H1 (cell line): ENCODE results near the gene ADGRF5. TPM values are rescaled to one million over a fixed set of nuclear protein-coding genes. Genes with fewer than 3 reads are reported as not detected.

Experiments
- CTCF ChIA-PET: fragments of 300-600 bp; sonication (Branson Sonifier 250); formaldehyde crosslinking; loops from one replicate; lab custom pipeline; 2021; ENCODE audit not compliant: partially characterized antibody; lab: Charles Lee
- POLR2A ChIA-PET: fragments of 300-600 bp; sonication (Branson Sonifier 250); formaldehyde crosslinking; loops from one replicate; lab custom pipeline; 2021; ENCODE audit warnings: inconsistent platforms; ENCODE audit not compliant: partially characterized antibody; lab: Charles Lee
- DNase-seq, 2 experiments: peaks; one replicate each; pipeline versions ENCODE4 v3.0.0 to v3.0.0-alpha.2; 2010 to 2022; ENCODE audit warnings: low spot score in 2 of 2, low read depth in 1 of 2, mixed read lengths in 1 of 2
- FAIRE-seq: peaks from 2 replicates; lab custom pipeline; 2011; peaks lifted over from hg19 to GRCh38; lab: Jason Lieb, UNC
- H2AFZ ChIP-seq: 2 replicates; pipeline ENCODE4 v1.8.1; 2012; ENCODE audit warnings: low read length, inconsistent platforms
- H2AK5ac ChIP-seq: 2 replicates; pipeline ENCODE4 v1.6.1; 2013; ENCODE audit warnings: low read depth, low read length
- H2BK120ac ChIP-seq: replicated peaks from 2 replicates; pipeline ENCODE3; 2013; ENCODE audit warnings: low read depth, low read length, inconsistent platforms
- H2BK12ac ChIP-seq: 2 replicates; pipeline ENCODE4 v1.6.1; 2013; ENCODE audit warnings: low read depth, low read length
- H2BK15ac ChIP-seq: 2 replicates; pipeline ENCODE4 v1.6.1; 2013; ENCODE audit warnings: low read length
- H2BK20ac ChIP-seq: 2 replicates; pipeline ENCODE4 v1.6.1; 2013; ENCODE audit warnings: low read length
- H2BK5ac ChIP-seq: 2 replicates; pipeline ENCODE4 v1.6.1; 2013; ENCODE audit warnings: low read depth, low read length
- H3K14ac ChIP-seq: 2 replicates; pipeline ENCODE4 v1.6.1; 2013; ENCODE audit warnings: inconsistent platforms; ENCODE audit not compliant: insufficient read length
- H3K18ac ChIP-seq: 2 replicates; pipeline ENCODE4 v1.6.1; 2013; ENCODE audit warnings: low read length; ENCODE audit errors: extremely low read depth
- H3K23ac ChIP-seq: 2 replicates; pipeline ENCODE4 v1.6.1; 2013; ENCODE audit warnings: inconsistent platforms; ENCODE audit not compliant: insufficient read length
- H3K23me2 ChIP-seq: 2 replicates; pipeline ENCODE4 v1.6.1; 2013; ENCODE audit warnings: low read depth, low read length
- H3K27ac ChIP-seq: 2 replicates; pipeline ENCODE4 v1.6.1; 2011; ENCODE audit warnings: low read depth, low read length, inconsistent platforms
- H3K27me3 ChIP-seq, 4 experiments: replicated peaks in 1 of 4; 1 replicate in 1 of 4; 2 replicates in 3 of 4; pipeline versions ENCODE4 v1.6.1 to v1.8.1; 2011 to 2013; ENCODE audit warnings: low read length in 3 of 4, mild to moderate bottlenecking in 3 of 4, inconsistent platforms in 2 of 4, mixed read lengths in 2 of 4, moderate library complexity in 1 of 4; ENCODE audit not compliant: control insufficient read depth in 3 of 4, insufficient read depth in 3 of 4; ENCODE audit errors: extremely low read depth in 1 of 4
- H3K36me3 ChIP-seq, 4 experiments: 2 replicates each; pipeline versions ENCODE4 v1.6.1 to v1.8.1; 2011 to 2013; ENCODE audit warnings: mild to moderate bottlenecking in 4 of 4, low read length in 3 of 4, moderate library complexity in 2 of 4, control low read depth in 1 of 4, inconsistent platforms in 1 of 4; ENCODE audit not compliant: insufficient read depth in 4 of 4, control insufficient read depth in 2 of 4
- H3K4ac ChIP-seq: replicated peaks from 2 replicates; pipeline ENCODE3; 2013; ENCODE audit warnings: low read length, low read depth, mixed read lengths, inconsistent platforms; ENCODE audit not compliant: insufficient read length
- H3K4me1 ChIP-seq, 4 experiments: replicated peaks in 1 of 4; 1 replicate in 1 of 4; 2 replicates in 3 of 4; pipeline versions ENCODE4 v1.6.1 to v1.8.1; 2011 to 2013; ENCODE audit warnings: low read length in 3 of 4, inconsistent platforms in 2 of 4, mixed read lengths in 1 of 4; ENCODE audit not compliant: insufficient read depth in 4 of 4, control insufficient read depth in 3 of 4
- H3K4me2 ChIP-seq, 2 experiments: 2 replicates each; pipeline versions ENCODE4 v1.6.1 to v1.8.1; 2011 to 2013; ENCODE audit warnings: low read depth in 2 of 2, low read length in 2 of 2, control low read depth in 1 of 2, inconsistent platforms in 1 of 2, mild to moderate bottlenecking in 1 of 2; ENCODE audit not compliant: insufficient read depth in 1 of 2
- H3K4me3 ChIP-seq, 4 experiments: fragments of 200-600, 300-600 bp in 1 of 4; sonication (generic), shearing (Covaris generic), sonication (Bioruptor Twin) in 1 of 4; 2 replicates each; pipeline versions ENCODE4 v1.5.1 to v1.8.1; 2011 to 2016; ENCODE audit warnings: low read length in 4 of 4, low read depth in 3 of 4, control low read depth in 2 of 4, inconsistent platforms in 2 of 4, mild to moderate bottlenecking in 2 of 4, mixed read lengths in 1 of 4, moderate library complexity in 1 of 4; ENCODE audit not compliant: insufficient read depth in 2 of 4; ENCODE audit errors: extremely low read depth in 1 of 4
- H3K56ac ChIP-seq: replicated peaks from 2 replicates; pipeline ENCODE3; 2013; ENCODE audit warnings: low read depth, mild to moderate bottlenecking, mixed read lengths, low read length, inconsistent platforms; ENCODE audit not compliant: insufficient read length
- H3K79me1 ChIP-seq: 2 replicates; pipeline ENCODE4 v1.6.1; 2013; ENCODE audit warnings: low read depth, low read length, control low read depth
- H3K79me2 ChIP-seq, 2 experiments: 2 replicates each; pipeline versions ENCODE4 v1.6.1 to v1.8.1; 2012 to 2013; ENCODE audit warnings: low read length in 2 of 2, mild to moderate bottlenecking in 2 of 2, inconsistent platforms in 1 of 2; ENCODE audit not compliant: insufficient read depth in 2 of 2, control insufficient read depth in 1 of 2
- H3K9ac ChIP-seq, 4 experiments: replicated peaks in 1 of 4; 1 replicate in 1 of 4; 2 replicates in 3 of 4; pipeline versions ENCODE4 v1.6.1 to v1.8.1; 2011 to 2013; ENCODE audit warnings: low read depth in 3 of 4, low read length in 3 of 4, control low read depth in 2 of 4, mild to moderate bottlenecking in 2 of 4, moderate library complexity in 2 of 4, inconsistent platforms in 1 of 4; ENCODE audit errors: extremely low read depth in 1 of 4
- H3K9me3 ChIP-seq, 2 experiments: 2 replicates each; pipeline versions ENCODE4 v1.6.1 to v1.8.1; 2012 to 2013; ENCODE audit warnings: mild to moderate bottlenecking in 2 of 2, moderate library complexity in 2 of 2, control low read depth in 1 of 2, inconsistent platforms in 1 of 2, low read depth in 1 of 2, low read length in 1 of 2, mixed read lengths in 1 of 2; ENCODE audit not compliant: insufficient read depth in 2 of 2
- H4K20me1 ChIP-seq, 2 experiments: replicated peaks in 1 of 2; 2 replicates each; pipeline versions ENCODE3 to v1.8.1; 2011 to 2013; ENCODE audit warnings: inconsistent platforms in 2 of 2, low read length in 2 of 2, mild to moderate bottlenecking in 1 of 2; ENCODE audit not compliant: insufficient read depth in 2 of 2, control insufficient read depth in 1 of 2
- H4K5ac ChIP-seq: 2 replicates; pipeline ENCODE4 v1.6.1; 2013; ENCODE audit warnings: low read length, low read depth, mixed read lengths, inconsistent platforms; ENCODE audit not compliant: insufficient read length
- H4K8ac ChIP-seq: 2 replicates; pipeline ENCODE4 v1.8.0; 2013; ENCODE audit warnings: mild to moderate bottlenecking, moderate library complexity, low read length, inconsistent platforms; ENCODE audit not compliant: insufficient read depth; ENCODE audit errors: extremely low read depth
- H4K91ac ChIP-seq: replicated peaks from 2 replicates; pipeline ENCODE3; 2013; ENCODE audit warnings: low read length, mixed read lengths, inconsistent platforms; ENCODE audit not compliant: insufficient read length
- CBX8 ChIP-seq: fragments of 300-800, 300-1000 bp; sonication (generic); IDR thresholded peaks from 2 replicates; pipeline ENCODE4 v1.7.1; 2016; ENCODE audit warnings: low read depth, low read length, borderline replicate concordance
- EGR1 ChIP-seq: IDR thresholded peaks from 2 replicates; pipeline ENCODE4 v1.6.1; 2011; ENCODE audit warnings: low read depth, low read length, borderline replicate concordance
- NANOG ChIP-seq: IDR thresholded peaks from 2 replicates; pipeline ENCODE4 v1.6.1; 2011; ENCODE audit warnings: low read length, low read depth, mild to moderate bottlenecking, inconsistent platforms; ENCODE audit not compliant: insufficient read depth, poor library complexity, severe bottlenecking
- POLR2A ChIP-seq, 2 experiments: IDR thresholded peaks; 1 replicate in 1 of 2; 2 replicates in 1 of 2; pipeline ENCODE4 v1.6.1; 2011; ENCODE audit warnings: low read depth in 2 of 2, low read length in 2 of 2, mild to moderate bottlenecking in 2 of 2; ENCODE audit errors: control extremely low read depth in 1 of 2
- RXRA ChIP-seq: IDR thresholded peaks from 2 replicates; pipeline ENCODE4 v1.6.1; 2011; ENCODE audit warnings: low read depth, mild to moderate bottlenecking, low read length, moderate library complexity; ENCODE audit not compliant: insufficient read depth
- TAF1 ChIP-seq: IDR thresholded peaks from 2 replicates; pipeline ENCODE4 v1.6.1; 2011; ENCODE audit warnings: mild to moderate bottlenecking, low read depth, low read length
- WGBS, 2 experiments: shearing (Covaris generic) in 1 of 2; methylation state at CpG; one replicate each; pipeline versions ENCODE4 v1.1.6 to v1.1.7; 2013 to 2015; ENCODE audit warnings: low lambda C conversion rate in 2 of 2, mixed read lengths in 2 of 2, inconsistent platforms in 1 of 2, low coverage in 1 of 2, missing lambda C conversion rate in 1 of 2; ENCODE audit not compliant: insufficient replicate concordance in 2 of 2, insufficient coverage in 1 of 2, insufficient read length in 1 of 2; ENCODE audit errors: extremely low coverage in 1 of 2, missing lambda C conversion rate in 1 of 2; 5-methylcytosine and 5-hydroxymethylcytosine counted together
- polyA plus RNA-seq, 7 experiments: library from polyadenylated mRNA; depleted of rRNA in 3 of 7; stranded (reverse) in 5 of 7; unstranded in 2 of 7; fragments of >200 nt in 5 of 7; fragments of 200-250 nt in 2 of 7; gene quantifications; 1 replicate in 5 of 7; 2 replicates in 1 of 7; 4 replicates in 1 of 7; pipeline versions ENCODE4 v1.2.1 to v1.2.3, GENCODE V29; 2011 to 2013; ENCODE audit warnings: missing spikeins in 2 of 7, mixed read lengths in 2 of 7
- total RNA-seq: library from RNA; stranded (reverse); fragmentation: NEBNext Ultra II Directional; extraction: Animal tissue kit (Norgen Biotek cat#: 25700); gene quantifications from 2 replicates; pipeline ENCODE4 v1.2.1, GENCODE V29; 2021
- TF ChIP-seq, protein P1 (sequence below): IDR thresholded peaks from 2 replicates; pipeline ENCODE4 v1.6.1; 2012; ENCODE audit warnings: low read length, inconsistent platforms

The ADGRF5 gene
- total and polyA plus RNA-seq, 2 of the 8 experiments (the other 6 are each of a cell fraction or from before 2014, with no cell fraction given) = 0.06 TPM; not detected in 1

DNA sequence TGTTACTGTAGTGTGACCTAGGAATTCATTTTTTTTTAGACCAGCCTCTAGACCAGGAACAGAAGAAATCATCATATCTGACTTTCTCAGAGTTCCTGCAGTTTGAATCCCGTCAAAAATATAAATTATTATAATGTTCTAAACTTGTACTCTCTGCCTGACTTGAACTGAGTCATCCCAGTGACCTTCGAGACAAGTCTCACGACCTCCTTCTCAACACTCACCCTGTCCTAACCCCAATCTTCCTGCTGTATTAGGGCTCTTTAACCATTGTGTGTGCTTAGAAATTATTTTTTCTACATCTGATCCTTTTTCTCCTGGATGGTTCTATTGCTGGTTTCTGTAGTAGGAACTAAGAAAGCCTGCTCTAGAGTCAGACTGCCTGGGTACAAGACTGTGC, 21.5 kb downstream of the ADGRF5 start:
- H2BK12ac ChIP-seq = no peak overlapping the region
- H3K79me1 ChIP-seq = no peaks in the 10 kb centered on the region
- H3K9ac ChIP-seq = no peak overlapping the region
- H3K4me2 ChIP-seq = no peak overlapping the region
- H3K23ac ChIP-seq = no peak overlapping the region
- WGBS, 2 experiments = 89% methylated on average over 3 of the region's 3 CpGs; no CpG with 5 or more reads in 1 of the 2 experiments
- H3K18ac ChIP-seq = no peak overlapping the region
- no peak overlapping the region for H3K56ac ChIP-seq
- no peak for FAIRE-seq
- H2BK20ac ChIP-seq = no peak overlapping the region
- ChIA-PET CTCF (interaction anchor here (0.8 to 1.8 kb wide), 5 partner anchors 10 to 356 kb away, joined by 3 to 4 read pairs (median 3); no protein-coding TSS in a partner anchor), POLR2A (no interaction called here)
- no peaks in the 10 kb centered on the region for H3K9me3 ChIP-seq
- no peak overlapping the region for H3K4ac ChIP-seq
- no peak overlapping the region for H2AK5ac ChIP-seq
- no peak overlapping the region for H3K4me3 ChIP-seq
- no peak for DNase-seq
- H2BK15ac ChIP-seq = no peak overlapping the region
- H3K23me2 ChIP-seq = no peaks in the 10 kb centered on the region
- no peaks in the 10 kb centered on the region for H3K79me2 ChIP-seq
- no peak overlapping the region for H4K5ac ChIP-seq
- H3K27ac ChIP-seq = no peak overlapping the region
- no peaks in the 10 kb centered on the region for H3K36me3 ChIP-seq
- H3K14ac ChIP-seq = no peak overlapping the region
- H3K27me3 ChIP-seq = no peaks in the 10 kb centered on the region
- TF ChIP-seq EGR1 (no peak), POLR2A (IDR thresholded peaks at IDR 0.05; ENCODE audit: control extremely low read depth in 1 of 2, low read depth in 2 of 2, low read length in 2 of 2) (no peak), NANOG (no peak), CBX8 (no peak), RXRA (no peak), TAF1 (no peak)
- TF ChIP-seq, protein P1, sequence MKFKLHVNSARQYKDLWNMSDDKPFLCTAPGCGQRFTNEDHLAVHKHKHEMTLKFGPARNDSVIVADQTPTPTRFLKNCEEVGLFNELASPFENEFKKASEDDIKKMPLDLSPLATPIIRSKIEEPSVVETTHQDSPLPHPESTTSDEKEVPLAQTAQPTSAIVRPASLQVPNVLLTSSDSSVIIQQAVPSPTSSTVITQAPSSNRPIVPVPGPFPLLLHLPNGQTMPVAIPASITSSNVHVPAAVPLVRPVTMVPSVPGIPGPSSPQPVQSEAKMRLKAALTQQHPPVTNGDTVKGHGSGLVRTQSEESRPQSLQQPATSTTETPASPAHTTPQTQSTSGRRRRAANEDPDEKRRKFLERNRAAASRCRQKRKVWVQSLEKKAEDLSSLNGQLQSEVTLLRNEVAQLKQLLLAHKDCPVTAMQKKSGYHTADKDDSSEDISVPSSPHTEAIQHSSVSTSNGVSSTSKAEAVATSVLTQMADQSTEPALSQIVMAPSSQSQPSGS = no peak
- H2BK120ac ChIP-seq = no peak overlapping the region
- no peaks in the 10 kb centered on the region for H4K20me1 ChIP-seq
- no peak overlapping the region for H2BK5ac ChIP-seq
- H4K8ac ChIP-seq = no peak overlapping the region
- no peak overlapping the region for H2AFZ ChIP-seq
- no peaks in the 10 kb centered on the region for H3K4me1 ChIP-seq
- H4K91ac ChIP-seq = no peak overlapping the region
